Measurements from ENCODE around the gene HPCAL1. TPM values are rescaled to one million over a fixed set of nuclear protein-coding genes. Genes with fewer than 3 reads are reported as not detected.

HPCAL1 gene
- polyA plus RNA-seq, 3 donors = 20.4 to 37.3 (median 28.5) TPM

DNA sequence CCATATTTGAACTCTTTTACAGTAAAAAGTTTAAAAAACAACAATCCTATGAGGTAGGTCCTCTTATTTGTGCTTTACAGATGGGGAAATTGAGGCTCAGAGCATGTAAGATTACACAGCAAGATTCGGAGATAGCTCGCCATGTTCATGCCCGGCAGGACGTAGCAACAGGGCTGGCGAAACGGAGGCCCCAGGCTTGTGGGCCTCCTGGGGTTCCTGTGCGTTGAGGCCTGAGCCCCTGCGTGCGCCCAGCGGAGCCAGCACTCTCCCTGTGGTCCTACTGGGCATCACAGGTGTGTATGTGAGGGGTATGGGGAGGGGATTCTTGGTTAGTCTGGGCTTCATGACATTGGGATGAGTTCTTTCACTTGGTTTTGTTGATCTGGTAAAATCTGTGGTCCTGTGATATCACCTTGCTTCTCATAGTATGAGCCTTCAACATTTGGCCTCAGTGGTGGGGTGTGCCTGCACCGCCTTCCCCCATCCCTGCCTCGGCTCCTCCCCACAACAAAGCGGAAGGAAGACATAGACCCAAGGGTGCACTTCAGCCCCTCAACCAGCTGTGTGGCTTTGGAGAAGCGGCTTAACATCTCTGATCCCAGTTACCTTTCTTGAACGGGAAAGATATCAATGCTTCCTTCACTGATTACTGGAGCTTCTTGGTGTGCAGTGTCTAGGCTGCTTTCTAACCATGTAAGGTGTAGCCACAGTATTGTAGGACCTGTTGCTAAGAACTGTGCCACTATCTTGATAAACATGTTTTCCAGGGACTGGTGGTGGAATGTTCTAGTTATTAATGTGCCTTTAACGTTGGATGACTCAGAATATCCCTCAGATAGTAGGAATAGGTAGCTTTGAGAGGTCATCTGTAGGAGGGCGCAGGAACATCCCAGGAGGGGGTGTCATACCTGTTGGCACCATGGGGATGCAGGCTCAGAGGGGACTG is 37.2 kb downstream of the HPCAL1 start:
- DNase-seq (ENCODE audit: extremely low read depth in 1 of 11, low read depth in 9 of 11, low spot score in 4 of 11) = no peak

DNA sequence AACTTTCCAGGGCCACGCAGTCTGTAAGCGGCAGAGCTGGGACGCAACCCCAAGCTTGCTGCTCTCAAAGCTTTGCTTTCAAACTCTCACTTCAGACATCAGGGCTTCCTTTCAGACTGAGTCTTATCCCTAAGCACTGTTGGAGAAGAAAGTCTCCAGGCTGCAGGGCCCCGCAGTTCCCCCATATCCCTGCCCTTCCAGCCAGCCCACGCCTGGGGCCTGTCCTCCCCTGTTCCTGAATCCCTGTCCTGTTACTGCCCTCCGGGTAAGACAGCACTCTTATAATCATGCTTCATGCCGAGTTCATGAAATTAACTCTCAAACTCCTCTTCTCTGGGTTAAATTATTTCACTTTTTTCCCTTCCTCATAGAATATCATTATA is 37.9 kb downstream of the HPCAL1 start:
- no peak for DNase-seq (ENCODE audit: extremely low read depth in 1 of 11, low read depth in 9 of 11, low spot score in 4 of 11)

DNA sequence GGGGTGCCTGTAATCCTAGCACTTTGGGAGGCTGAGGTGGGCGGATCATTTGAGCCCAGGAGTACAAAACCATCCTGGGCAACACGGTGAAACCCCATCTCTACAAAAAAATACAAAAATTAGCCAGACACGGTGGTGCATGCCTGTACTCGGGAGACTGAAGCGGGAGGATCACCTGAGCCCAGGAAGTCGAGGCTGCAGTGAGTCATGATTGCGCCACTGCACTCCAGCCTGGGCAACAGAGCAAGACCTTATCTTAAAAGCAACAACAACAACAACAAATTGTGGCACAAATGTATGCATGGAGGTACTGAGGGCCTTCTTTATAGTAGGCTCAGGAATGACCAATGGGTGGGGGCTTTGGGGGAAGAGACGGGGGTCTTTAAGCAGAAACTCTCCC is 38.5 kb downstream of the HPCAL1 start:
- DNase-seq (ENCODE audit: extremely low read depth in 1 of 11, low read depth in 9 of 11, low spot score in 4 of 11) = no peak

DNA sequence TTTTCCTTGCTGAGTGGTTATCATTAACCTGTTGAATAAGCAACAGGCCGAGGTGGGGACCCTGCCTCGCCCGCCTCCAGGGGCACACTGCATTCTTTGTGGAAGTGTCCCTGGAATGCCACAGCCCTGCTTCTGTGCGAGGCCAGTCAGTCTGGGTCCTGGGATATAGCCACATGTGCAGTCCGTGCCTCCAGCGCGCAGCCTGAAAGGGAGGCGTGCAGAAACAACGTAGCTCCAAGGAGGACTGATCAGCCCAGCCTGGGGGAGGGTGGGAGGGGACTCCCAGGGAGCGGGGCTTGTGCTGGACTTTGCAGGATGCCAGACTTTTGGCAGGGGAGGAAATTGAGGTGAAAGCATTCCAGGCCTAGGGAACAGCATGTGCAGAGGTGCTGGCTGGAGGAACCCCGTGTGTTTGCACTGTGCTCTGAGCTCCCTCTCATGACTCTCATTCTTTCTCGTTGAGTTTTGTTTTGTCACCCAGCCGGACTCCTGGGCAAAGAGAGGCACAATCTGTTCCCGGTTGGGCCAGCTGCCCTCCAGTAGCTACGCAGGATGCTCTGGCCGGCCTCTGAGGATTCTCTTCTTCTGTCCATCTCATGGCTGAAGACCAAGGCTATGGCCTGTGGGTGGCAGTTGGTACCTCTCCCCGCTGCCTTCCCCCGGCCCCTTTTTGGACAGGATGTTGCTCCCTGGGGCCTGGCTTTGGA is 39.7 kb downstream of the HPCAL1 start:
- no peak for DNase-seq (ENCODE audit: extremely low read depth in 1 of 11, low read depth in 9 of 11, low spot score in 4 of 11)

DNA sequence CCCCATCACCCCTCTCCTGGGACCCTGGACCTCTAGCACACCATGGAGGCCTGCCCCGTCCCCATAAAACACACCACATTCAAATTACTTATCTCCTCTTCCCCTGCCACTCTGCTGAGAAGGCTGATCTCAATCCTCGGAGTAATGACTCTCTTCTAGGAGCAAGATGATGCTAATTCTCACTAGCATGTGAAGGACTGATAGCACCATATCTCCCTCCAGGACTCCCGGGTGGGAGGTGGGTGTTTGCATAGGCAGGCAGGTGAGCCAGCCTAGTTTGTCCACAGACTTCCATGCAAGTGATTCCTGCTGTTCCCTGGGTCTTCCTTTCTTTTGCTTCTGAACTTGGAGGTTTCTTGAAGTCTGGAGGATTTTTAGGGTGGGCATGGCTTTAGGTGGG is 40.5 kb downstream of the HPCAL1 start:
- no peak for DNase-seq (ENCODE audit: extremely low read depth in 1 of 11, low read depth in 9 of 11, low spot score in 4 of 11)

DNA sequence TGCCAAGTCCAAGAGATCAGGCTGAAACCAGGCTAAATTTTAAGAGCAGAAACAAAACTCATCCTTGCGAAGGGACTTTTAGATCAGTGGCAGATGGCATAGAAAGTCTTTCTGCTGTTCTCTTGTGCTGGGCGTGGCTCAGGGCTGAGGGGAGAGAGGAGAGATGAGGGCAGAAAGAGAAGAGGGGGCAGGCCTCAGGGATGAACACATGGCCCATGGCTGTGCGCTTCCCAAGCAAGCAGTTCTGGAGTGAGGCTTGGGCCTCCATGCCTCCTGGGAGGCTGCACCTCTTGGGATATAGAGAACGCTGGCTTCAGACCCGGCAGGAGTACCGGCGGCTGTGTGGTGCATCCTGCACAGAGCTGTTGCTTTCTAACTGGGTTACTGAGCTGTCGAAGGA is 41.0 kb downstream of the HPCAL1 start:
- DNase-seq (ENCODE audit: extremely low read depth in 1 of 11, low read depth in 9 of 11, low spot score in 4 of 11) = no peak

DNA sequence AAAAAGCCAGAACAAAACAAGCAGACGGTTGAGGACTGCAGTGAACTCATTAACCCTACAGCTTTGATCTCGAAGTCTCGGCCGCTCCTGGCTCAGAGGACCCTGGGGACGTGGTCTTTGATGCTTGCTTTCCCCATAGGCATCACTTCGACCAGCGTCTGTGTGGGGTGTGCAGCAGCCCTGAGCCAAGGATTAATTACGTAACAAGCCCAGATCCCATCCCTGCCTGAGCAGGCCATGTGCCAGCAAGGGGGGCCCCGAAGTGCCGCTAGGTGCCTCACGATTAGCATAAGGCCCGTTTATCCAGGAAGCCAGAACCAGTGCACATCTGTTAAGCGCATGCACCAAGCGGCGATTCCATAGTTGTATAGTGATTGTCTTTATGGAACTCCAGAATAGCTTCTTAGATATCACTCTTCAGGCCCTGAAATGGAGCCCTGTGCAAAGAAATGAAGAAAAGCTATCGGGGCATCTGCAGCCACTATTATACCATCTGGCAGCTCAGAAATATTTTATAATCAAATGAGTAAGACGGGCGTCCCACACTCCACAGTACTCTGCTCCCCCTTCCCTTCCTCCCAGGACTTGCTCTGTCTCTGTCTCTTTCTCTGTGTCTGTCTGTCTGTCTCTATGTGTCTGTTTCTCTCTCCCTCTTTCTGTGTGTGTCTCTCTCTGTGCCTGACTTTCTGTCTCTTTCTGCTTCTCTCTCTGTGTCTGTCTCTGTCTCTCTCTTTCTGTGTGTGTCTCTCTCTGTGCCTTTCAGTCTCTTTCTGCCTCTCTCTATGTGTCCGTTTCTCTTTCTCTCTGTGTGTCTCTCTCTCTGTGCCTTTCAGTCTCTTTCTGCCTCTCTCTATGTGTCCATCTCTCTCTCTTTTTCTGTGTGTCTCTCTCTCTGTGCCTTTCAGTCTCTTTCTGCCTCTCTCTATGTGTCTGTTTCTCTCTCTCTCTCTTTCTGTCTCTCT is 41.7 kb downstream of the HPCAL1 start:
- no peak for DNase-seq (ENCODE audit: extremely low read depth in 1 of 11, low read depth in 9 of 11, low spot score in 4 of 11)

DNA sequence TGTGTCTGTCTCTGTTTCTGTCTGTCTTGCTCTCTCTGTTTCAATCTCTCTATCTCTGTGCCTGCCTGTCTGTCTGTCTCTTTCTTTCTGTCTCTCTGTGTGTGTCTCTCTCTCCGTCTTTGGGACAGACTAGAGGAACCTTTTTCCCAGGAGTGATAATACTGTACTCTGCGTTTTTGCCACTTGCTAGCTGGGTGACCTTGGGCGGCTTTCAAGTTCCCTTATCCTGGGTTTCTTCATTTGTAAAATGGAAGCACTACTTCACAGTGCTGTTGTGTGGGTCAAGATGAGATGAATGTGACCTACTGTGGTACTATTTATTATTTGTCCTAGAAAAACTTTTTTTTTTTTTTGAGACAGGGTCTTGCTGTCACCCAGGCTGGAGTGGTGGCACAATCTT is 42.4 kb downstream of the HPCAL1 start:
- no peak for DNase-seq (ENCODE audit: extremely low read depth in 1 of 11, low read depth in 9 of 11, low spot score in 4 of 11)

DNA sequence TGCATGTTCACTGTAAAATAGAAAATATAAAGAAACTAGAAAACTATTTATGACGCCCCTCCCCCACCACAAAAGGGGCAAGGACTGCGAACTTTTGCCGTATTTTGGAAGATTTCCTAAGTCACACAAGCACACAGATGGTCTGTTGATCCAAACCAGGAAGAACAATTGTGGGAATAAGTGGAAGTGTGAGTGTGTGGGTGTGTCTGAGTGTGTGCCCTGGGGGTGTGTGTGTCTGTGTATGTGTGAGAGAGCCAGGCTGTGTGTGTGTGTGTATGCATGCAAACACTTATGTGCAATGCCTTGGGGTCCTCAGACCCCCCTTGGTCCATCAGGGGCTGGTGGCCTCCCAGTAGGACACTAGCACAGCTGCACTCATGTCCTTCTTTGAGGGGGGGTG is 43.1 kb downstream of the HPCAL1 start:
- DNase-seq (ENCODE audit: extremely low read depth in 1 of 11, low read depth in 9 of 11, low spot score in 4 of 11) = no peak

DNA sequence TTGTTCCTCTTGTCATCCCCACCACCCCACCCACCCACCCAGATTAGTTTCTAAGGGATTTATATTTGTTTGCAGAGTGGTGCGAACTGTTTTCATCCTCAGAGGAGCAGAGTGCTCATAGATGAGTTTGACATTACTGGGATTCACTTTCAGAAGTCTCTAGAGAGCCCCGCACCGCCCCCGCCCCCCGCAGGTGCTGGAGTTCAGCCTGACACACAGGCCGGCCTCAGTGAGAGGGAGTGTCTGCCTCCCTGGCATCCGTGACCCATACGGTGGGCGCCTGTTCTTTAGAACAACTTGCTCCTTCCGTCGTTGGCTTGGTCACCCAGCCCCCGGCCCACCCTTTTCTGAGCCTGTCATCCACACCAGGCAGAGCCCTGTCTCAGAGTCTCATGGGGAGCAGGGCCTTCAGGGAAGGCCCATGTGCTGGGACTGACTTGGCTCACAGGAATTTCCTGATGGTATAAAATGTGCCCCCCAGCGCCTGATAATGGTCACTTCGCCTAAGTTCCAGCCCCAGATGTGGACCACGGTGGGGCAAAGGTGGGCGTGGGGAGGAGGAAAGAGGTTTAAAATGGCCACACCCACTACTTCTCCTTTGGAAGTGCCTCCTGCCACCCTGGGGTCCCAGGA is 44.3 kb downstream of the HPCAL1 start:
- no peak for DNase-seq (ENCODE audit: extremely low read depth in 1 of 11, low read depth in 9 of 11, low spot score in 4 of 11)

DNA sequence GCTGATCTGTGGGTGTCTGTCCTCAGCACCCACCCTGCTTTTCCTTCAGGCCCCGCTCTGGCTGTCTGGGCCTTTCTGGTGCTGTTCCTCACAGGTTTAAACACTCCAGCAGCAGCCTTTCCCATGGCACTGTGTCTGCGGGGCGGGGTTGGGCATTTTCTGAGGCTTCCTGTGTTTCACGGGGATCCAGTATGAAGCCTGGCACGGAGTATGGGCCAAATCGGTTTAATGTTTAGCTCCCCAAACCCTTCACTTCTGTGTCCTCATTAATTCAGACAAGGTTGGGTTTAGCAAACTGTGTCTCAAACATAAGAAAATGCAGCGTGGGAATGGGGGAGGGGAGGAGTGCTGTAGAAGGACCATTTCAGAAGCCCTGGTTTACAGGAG is 44.9 kb downstream of the HPCAL1 start:
- peak in 5 of 11 donors; percentile 21 to 45 (median 36) for DNase-seq (ENCODE audit: extremely low read depth in 1 of 11, low read depth in 9 of 11, low spot score in 4 of 11)

DNA sequence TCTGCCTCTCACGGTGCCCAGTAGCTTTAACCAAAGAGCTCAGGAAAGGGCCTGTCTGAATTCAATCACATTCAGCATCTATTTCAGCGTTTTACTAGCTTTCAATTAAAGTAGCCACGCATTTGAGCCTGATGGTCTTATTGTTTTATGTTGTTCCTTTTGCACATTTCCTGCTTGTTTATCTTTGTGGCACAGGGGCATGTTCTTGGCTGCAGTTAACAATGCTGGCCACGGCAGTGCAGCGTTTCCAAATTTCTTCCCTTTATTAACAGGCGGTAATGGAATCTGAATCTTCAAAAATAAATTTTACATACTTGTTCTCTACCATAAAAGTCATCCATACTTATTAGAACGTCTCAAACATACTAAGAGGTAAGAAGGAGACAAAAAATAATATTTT is 46.2 kb downstream of the HPCAL1 start:
- no peak for DNase-seq (ENCODE audit: extremely low read depth in 1 of 11, low read depth in 9 of 11, low spot score in 4 of 11)

DNA sequence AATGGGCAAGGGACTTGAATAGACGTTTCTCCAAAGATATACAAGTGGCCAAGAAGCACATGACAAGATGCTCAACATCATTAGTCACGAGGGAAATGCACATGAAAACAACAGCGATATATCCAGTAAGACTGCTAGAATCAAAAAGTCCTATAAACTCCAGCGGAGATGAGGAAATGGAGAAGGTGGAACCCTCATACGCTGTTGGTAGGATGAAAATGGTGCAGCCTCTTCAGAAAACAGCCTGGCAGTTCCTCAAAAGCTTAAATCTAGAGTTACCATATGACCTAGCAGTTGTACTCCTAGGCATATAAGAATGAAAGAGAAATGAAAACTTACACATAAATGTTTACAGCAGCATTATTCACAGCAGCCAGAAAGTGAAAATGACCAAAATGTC is 48.1 kb downstream of the HPCAL1 start:
- no peak for DNase-seq (ENCODE audit: extremely low read depth in 1 of 11, low read depth in 9 of 11, low spot score in 4 of 11)

DNA sequence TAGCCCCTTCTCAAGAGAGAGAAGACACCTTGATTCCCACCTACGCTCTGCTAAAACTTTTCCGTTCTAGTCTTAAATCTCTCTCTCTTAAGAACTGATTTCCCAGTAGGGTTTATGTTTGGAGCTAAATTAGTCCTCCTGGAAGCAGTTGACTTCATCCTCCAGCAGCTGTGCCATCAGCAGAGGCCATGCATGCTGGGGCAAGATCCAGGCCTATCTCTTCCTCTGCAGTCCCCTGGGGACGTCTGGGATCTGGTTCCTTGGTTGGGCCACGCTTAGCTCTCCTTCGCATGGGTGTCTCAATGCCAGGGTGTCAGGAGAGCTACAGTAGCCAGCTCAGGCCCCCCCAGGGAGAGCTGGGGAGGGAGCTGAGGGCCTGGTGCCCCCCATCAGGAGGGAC is 49.7 kb downstream of the HPCAL1 start:
- no peak for DNase-seq (ENCODE audit: extremely low read depth in 1 of 11, low read depth in 9 of 11, low spot score in 4 of 11)

DNA sequence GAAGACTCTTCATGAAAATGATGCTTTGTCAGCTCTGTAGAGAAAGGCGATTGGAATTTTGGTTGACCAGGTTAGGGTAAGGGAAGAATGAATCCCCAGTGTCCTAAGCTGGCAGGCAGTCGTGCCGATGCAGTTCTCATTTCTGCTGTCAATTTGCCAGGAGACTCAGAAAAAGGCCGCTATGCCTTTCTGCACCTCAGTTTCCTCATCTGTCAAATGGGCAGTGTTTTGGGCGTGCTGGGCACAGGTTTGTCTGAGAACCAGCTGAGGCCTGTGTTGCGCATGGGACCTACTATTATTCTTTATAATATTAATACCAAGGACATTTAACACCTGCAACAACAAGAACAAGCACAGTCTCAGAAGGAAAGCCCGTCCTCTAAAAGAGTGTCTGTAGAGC is 50.3 kb downstream of the HPCAL1 start:
- no peak for DNase-seq (ENCODE audit: extremely low read depth in 1 of 11, low read depth in 9 of 11, low spot score in 4 of 11)

DNA sequence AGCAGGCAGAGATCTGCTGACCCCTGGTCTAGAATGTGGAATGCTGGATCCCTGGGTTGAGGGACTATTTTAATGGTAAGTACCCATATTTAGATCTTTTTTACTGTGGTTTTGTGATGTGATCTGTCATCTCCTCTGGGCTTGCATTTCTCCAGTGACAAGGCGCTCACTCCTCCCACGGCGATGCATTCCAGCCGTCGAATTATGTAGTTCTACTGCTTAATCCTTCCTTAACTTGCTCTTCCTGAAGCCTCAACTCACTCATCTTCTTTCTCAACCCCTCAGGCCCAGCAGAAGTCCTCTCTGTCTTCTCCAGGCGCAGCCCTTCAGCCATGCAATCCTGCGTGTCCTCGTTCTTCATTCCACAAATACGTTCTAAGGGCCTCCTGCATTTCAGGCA is 51.2 kb downstream of the HPCAL1 start:
- no peak for DNase-seq (ENCODE audit: extremely low read depth in 1 of 11, low read depth in 9 of 11, low spot score in 4 of 11)

DNA sequence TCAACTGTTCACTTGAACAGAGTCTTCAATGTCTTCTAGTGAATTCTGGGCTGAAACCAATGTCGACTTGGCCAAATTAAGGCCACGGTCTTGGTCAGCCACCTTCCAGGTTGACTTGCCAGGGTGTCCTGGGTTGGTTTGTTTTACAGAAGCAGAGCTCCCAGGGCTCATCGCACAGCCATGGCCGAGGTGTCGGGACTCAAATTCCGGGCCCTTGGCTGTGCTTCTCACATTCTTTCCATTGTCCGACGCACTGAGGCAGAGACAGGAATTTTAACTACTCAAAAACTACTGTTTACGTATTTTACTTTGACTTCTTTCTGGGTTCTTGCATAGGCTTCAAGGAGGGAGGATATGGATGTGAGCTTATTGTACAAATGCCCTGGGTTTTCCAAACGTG is 51.7 kb downstream of the HPCAL1 start:
- DNase-seq (ENCODE audit: extremely low read depth in 1 of 11, low read depth in 9 of 11, low spot score in 4 of 11) = no peak

DNA sequence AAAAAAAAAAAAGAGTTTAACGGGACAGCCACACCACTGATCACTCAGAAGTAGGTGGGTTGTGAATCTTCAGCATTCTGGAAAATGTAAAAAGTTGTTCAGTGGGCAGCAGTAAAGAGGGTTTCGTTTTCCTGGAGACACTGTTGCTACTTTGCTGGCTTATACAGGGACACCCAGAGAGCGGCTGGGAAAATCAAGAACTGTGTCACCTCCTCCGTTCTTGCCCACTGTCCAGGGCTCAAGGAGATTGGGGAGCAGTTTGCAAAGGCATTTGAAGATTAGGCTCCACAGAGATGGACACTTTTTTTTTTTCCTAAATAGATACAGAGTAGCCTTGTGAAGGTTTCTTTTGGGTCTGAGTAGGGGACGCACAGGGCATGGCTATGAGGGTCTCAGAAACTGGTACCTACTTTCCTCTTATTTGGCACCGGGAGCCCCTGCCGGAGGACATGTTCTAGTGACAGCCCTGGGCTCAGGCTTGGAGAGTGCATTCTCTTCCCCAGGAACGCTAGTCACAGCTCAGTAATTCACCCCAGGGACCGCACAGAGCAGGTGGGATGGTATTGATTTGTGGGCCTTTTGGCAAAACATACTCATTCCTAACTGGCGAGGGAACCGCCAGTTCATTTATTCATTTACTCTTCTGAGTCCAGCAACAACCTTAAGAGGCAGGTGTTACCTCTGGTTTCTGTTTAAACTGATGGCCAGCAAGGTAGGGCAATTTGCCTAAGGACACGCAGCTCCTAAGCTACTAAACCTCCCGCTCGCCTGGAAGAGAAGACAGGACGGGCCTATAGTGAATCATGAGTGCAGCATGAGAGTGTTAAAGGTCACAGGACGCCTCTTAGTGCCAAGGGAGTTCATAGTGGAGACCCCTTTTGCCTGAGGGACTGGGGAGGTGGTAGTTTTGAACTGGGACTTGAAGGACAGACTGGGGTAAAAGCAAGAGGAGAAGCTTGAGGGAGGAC is 53.1 kb downstream of the HPCAL1 start:
- no peak for DNase-seq (ENCODE audit: extremely low read depth in 1 of 11, low read depth in 9 of 11, low spot score in 4 of 11)
